Measurements from ENCODE around the gene BCAN. TPM values are rescaled to one million over a fixed set of nuclear protein-coding genes. Genes with fewer than 3 reads are reported as not detected.

BCAN gene
- polyA plus RNA-seq, 1 donor (not counting 4 experiments of a cell fraction or from before 2014, with no cell fraction given), result not detected

DNA sequence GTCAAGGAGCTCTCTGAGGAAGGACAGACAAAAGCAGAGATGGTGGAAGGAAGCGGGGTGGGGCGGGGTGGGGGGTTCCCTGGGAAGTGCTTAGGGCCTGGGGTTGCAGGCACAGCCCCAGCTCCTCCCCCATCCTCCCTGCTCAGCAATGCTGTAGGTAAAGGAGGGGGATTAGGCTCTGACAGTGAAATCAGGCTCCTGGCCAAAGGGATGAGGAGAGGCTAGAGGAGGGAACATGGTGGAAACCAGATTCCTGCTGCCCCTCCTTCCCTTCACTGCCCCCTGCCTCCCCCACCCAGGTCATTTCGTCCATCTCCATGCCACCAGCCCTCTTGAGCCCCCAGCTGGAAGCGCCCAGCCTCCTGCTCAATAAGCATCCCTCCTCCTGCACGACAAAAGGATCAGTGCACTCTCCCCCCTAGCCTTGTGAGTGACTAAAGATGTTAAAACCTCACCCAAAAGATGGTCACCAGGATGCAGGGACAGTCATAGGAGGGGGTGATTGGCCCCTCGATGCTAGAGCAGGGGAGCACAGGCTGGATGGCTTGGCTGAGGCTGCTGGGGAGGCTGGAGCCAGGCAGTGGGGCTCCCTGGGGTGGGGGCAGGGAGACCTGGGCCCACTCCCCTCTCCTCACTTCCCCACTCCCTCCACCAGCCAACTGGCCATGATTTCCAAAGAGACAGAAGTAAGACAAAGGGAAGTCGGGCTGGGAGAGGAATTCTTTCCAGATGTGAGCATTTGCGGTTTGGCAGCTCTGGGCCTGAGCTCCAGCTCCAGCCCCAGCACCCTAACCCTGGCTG is 65.7 kb downstream of the BCAN start:
- H3K27ac ChIP-seq (ENCODE audit: control insufficient read depth, insufficient read depth, low read length), result no peak overlapping the region
- dilution Hi-C loops (cut with MboI; ENCODE audit: extremely low pct_ligation_motif_present, low sequenced_read_pairs), result no loop called here

DNA sequence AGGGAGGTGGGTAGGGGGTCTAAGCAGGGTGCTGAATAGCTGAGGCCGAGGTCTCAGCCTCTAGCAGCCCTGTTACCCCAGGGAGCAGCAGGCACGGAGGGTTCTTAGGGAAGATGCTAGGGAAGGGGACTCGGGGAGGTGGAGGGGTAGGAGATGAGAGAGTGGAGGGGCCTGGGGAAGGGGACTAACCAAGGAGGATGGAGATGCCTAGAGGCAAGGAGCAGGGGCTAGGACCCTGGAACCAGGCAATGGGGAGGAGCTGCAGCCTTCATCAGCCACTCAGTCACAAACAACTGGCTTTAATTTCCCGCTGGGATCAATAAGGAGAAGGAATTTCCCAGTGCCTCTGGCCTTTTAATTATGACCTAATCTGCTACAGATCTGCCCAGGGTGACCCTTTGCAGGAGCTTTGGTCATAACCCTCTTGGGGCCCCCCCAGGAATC is 66.3 kb downstream of the BCAN start:
- Histone ChIP-seq H3K9me3 (ENCODE audit: control insufficient read depth, low read depth, low read length) (no peaks in the 10 kb centered on the region), H4K20me1 (ENCODE audit: control insufficient read depth, extremely low read depth, insufficient read depth, low read length) (no peaks in the 10 kb centered on the region), H3K4me1 (ENCODE audit: control insufficient read depth, extremely low read depth, insufficient read depth, low read length) (peaks cover 37% of the 10 kb centered on the region), H3K27ac (ENCODE audit: control insufficient read depth, insufficient read depth, low read length) (no peak overlapping the region), H3K9me1 (ENCODE audit: control insufficient read depth, extremely low read depth, insufficient read depth, low read length) (no peaks in the 10 kb centered on the region), H3K9ac (ENCODE audit: control insufficient read depth, extremely low read depth, insufficient read depth, low read length) (no peak overlapping the region), H3K36me3 (ENCODE audit: control insufficient read depth in 2 of 2, extremely low read depth in 1 of 2, insufficient read depth in 2 of 2, low read length in 2 of 2) (no peaks in the 10 kb centered on the region), H2AFZ (ENCODE audit: control insufficient read depth, low read length) (no peak overlapping the region), H3K79me2 (ENCODE audit: control insufficient read depth, insufficient read depth, low read length) (no peaks in the 10 kb centered on the region), H3K4me3 (ENCODE audit: control insufficient read depth in 2 of 3, extremely low read depth in 1 of 3, insufficient read depth in 2 of 3, low read depth in 1 of 3, low read length in 3 of 3) (no peak overlapping the region), H3K27me3 (ENCODE audit: control insufficient read depth, extremely low read depth, insufficient read depth, low read length) (peaks cover 20% of the 10 kb centered on the region), H3K4me2 (ENCODE audit: control insufficient read depth, extremely low read depth, insufficient read depth, low read depth, low read length) (no peak overlapping the region)
- dilution Hi-C loops (cut with MboI; ENCODE audit: extremely low pct_ligation_motif_present, low sequenced_read_pairs), result no loop called here
- FAIRE-seq (no peak), DNase-seq (ENCODE audit: low read depth, low spot score) (no peak)
- TF ChIP-seq, protein P1, sequence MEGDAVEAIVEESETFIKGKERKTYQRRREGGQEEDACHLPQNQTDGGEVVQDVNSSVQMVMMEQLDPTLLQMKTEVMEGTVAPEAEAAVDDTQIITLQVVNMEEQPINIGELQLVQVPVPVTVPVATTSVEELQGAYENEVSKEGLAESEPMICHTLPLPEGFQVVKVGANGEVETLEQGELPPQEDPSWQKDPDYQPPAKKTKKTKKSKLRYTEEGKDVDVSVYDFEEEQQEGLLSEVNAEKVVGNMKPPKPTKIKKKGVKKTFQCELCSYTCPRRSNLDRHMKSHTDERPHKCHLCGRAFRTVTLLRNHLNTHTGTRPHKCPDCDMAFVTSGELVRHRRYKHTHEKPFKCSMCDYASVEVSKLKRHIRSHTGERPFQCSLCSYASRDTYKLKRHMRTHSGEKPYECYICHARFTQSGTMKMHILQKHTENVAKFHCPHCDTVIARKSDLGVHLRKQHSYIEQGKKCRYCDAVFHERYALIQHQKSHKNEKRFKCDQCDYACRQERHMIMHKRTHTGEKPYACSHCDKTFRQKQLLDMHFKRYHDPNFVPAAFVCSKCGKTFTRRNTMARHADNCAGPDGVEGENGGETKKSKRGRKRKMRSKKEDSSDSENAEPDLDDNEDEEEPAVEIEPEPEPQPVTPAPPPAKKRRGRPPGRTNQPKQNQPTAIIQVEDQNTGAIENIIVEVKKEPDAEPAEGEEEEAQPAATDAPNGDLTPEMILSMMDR (optimal IDR thresholded peaks at IDR 0.05 in 1 of 3, IDR thresholded peaks at IDR 0.05 in 1 of 3, conservative IDR thresholded peaks at IDR 0.05 in 1 of 3; ENCODE audit: extremely low read depth in 1 of 3, insufficient read depth in 2 of 3, low read length in 3 of 3), result no peak
- no peak for TF ChIP-seq EZH2 (IDR thresholded peaks at IDR 0.05; ENCODE audit: low read length)

More for the DNA sequence above, 65.7 kb downstream of the BCAN start:
- FAIRE-seq (no peak), DNase-seq (ENCODE audit: low read depth, low spot score) (no peak)
- Histone ChIP-seq H3K4me2 (ENCODE audit: control insufficient read depth, extremely low read depth, insufficient read depth, low read depth, low read length) (no peak overlapping the region), H3K27me3 (ENCODE audit: control insufficient read depth, extremely low read depth, insufficient read depth, low read length) (peaks cover 20% of the 10 kb centered on the region), H4K20me1 (ENCODE audit: control insufficient read depth, extremely low read depth, insufficient read depth, low read length) (no peaks in the 10 kb centered on the region), H3K4me1 (ENCODE audit: control insufficient read depth, extremely low read depth, insufficient read depth, low read length) (peaks cover 37% of the 10 kb centered on the region), H3K79me2 (ENCODE audit: control insufficient read depth, insufficient read depth, low read length) (no peaks in the 10 kb centered on the region), H3K9me3 (ENCODE audit: control insufficient read depth, low read depth, low read length) (no peaks in the 10 kb centered on the region), H3K9ac (ENCODE audit: control insufficient read depth, extremely low read depth, insufficient read depth, low read length) (no peak overlapping the region), H2AFZ (ENCODE audit: control insufficient read depth, low read length) (no peak overlapping the region), H3K36me3 (ENCODE audit: control insufficient read depth in 2 of 2, extremely low read depth in 1 of 2, insufficient read depth in 2 of 2, low read length in 2 of 2) (no peaks in the 10 kb centered on the region), H3K4me3 (ENCODE audit: control insufficient read depth in 2 of 3, extremely low read depth in 1 of 3, insufficient read depth in 2 of 3, low read depth in 1 of 3, low read length in 3 of 3) (no peak overlapping the region), H3K9me1 (ENCODE audit: control insufficient read depth, extremely low read depth, insufficient read depth, low read length) (no peaks in the 10 kb centered on the region)
- TF ChIP-seq EZH2 (IDR thresholded peaks at IDR 0.05; ENCODE audit: low read length), result no peak
- TF ChIP-seq, protein P1 (optimal IDR thresholded peaks at IDR 0.05 in 1 of 3, IDR thresholded peaks at IDR 0.05 in 1 of 3, conservative IDR thresholded peaks at IDR 0.05 in 1 of 3; ENCODE audit: extremely low read depth in 1 of 3, insufficient read depth in 2 of 3, low read length in 3 of 3), result no peak

All from keratinocyte (primary cell).